IMR-90 (cell line): ENCODE measurements around the gene ATOH8. TPM values are rescaled to one million over a fixed set of nuclear protein-coding genes. Genes with fewer than 3 reads are reported as not detected.
A peak's percentile ranks its signal among the peaks of the same experiment; 100 is the strongest.

Source experiments
- ATAC-seq: fragments of 200-7000 bp; cut with Tn5 transposase; 2 replicates; pipeline ENCODE4 v1.9.1; 2020; ENCODE audit warnings: low read depth, mild to moderate bottlenecking, moderate library complexity
- BruUV-seq: library from RNA; stranded (reverse); fragments of 400-500 nt; replicated peaks from 2 replicates; lab custom pipeline; 2021; lab: Mats Ljungman, UMichigan
- CTCF ChIA-PET: fragments of 300-600 bp; formaldehyde crosslinking; extraction: SDS; loops from one replicate; lab custom pipeline; 2021; ENCODE audit warnings: antibody characterized with exemption; lab: Yijun Ruan, JAX
- POLR2A ChIA-PET: fragments of 300-600 bp; sonication (Branson Sonifier 250); formaldehyde crosslinking; loops from one replicate; lab custom pipeline; 2022; ENCODE audit warnings: antibody characterized with exemption; ENCODE audit not compliant: unreplicated experiment; lab: Charles Lee
- DNase-seq: peaks from one replicate; pipeline ENCODE4 v3.0.0; 2013
- H2AFZ ChIP-seq: replicated peaks from 2 replicates; pipeline ENCODE3; 2013; ENCODE audit warnings: low read length, mild to moderate bottlenecking; ENCODE audit not compliant: poor library complexity
- H2AK5ac ChIP-seq: 2 replicates; pipeline ENCODE4 v1.6.1; 2013; ENCODE audit warnings: low read depth, low read length, inconsistent platforms
- H2AK9ac ChIP-seq: replicated peaks from 2 replicates; pipeline ENCODE3; 2013; ENCODE audit warnings: mild to moderate bottlenecking, low read depth, low read length, moderate library complexity; ENCODE audit not compliant: poor library complexity
- H2BK120ac ChIP-seq: 2 replicates; pipeline ENCODE4 v1.6.1; 2013; ENCODE audit warnings: low read depth, low read length, inconsistent platforms
- H2BK15ac ChIP-seq: 3 replicates; pipeline ENCODE4 v1.6.1; 2013; ENCODE audit warnings: low read depth, low read length, inconsistent platforms
- H2BK20ac ChIP-seq: 2 replicates; pipeline ENCODE4 v1.6.1; 2013; ENCODE audit warnings: low read depth, mild to moderate bottlenecking, inconsistent platforms, low read length, moderate library complexity
- H2BK5ac ChIP-seq: 2 replicates; pipeline ENCODE4 v1.6.1; 2013; ENCODE audit warnings: mild to moderate bottlenecking, low read depth, low read length, inconsistent platforms; ENCODE audit not compliant: poor library complexity, severe bottlenecking
- H3K14ac ChIP-seq: replicated peaks from 2 replicates; pipeline ENCODE4 v1.6.1; 2013; ENCODE audit warnings: low read depth, low read length, inconsistent platforms
- H3K18ac ChIP-seq: 2 replicates; pipeline ENCODE4 v1.6.1; 2013; ENCODE audit warnings: low read depth, low read length, control low read depth
- H3K23ac ChIP-seq: 2 replicates; pipeline ENCODE4 v1.6.1; 2013; ENCODE audit warnings: low read depth, low read length, inconsistent platforms
- H3K27ac ChIP-seq: 2 replicates; pipeline ENCODE4 v1.5.1; 2013; ENCODE audit warnings: mild to moderate bottlenecking, control low read depth, low read length; ENCODE audit not compliant: insufficient read depth
- H3K27me3 ChIP-seq: 2 replicates; pipeline ENCODE4 v1.6.1; 2013; ENCODE audit warnings: low read length; ENCODE audit not compliant: control insufficient read depth, insufficient read depth
- H3K36me3 ChIP-seq: 2 replicates; pipeline ENCODE4 v1.6.1; 2013; ENCODE audit warnings: low read length, mixed read lengths; ENCODE audit not compliant: control insufficient read depth, insufficient read depth
- H3K4ac ChIP-seq: 2 replicates; pipeline ENCODE4 v1.6.1; 2013; ENCODE audit warnings: low read depth, low read length, inconsistent platforms
- H3K4me1 ChIP-seq: 2 replicates; pipeline ENCODE4 v1.6.1; 2013; ENCODE audit warnings: low read length, mixed read lengths; ENCODE audit not compliant: control insufficient read depth, insufficient read depth
- H3K4me2 ChIP-seq: 2 replicates; pipeline ENCODE4 v1.6.1; 2013; ENCODE audit warnings: low read depth, mild to moderate bottlenecking, control low read depth, low read length, moderate library complexity
- H3K4me3 ChIP-seq: 2 replicates; pipeline ENCODE4 v1.5.1; 2013; ENCODE audit warnings: low read depth, mild to moderate bottlenecking, control low read depth, low read length, moderate library complexity; ENCODE audit not compliant: insufficient read depth
- H3K56ac ChIP-seq: 2 replicates; pipeline ENCODE4 v1.6.1; 2013; ENCODE audit warnings: low read length, inconsistent platforms; ENCODE audit not compliant: insufficient read depth; ENCODE audit errors: extremely low read depth
- H3K79me1 ChIP-seq, 2 experiments: 2 replicates each; pipeline ENCODE4 v1.6.1; 2013; ENCODE audit warnings: low read length in 2 of 2, inconsistent platforms in 1 of 2, low read depth in 1 of 2
- H3K9ac ChIP-seq: 2 replicates; pipeline ENCODE4 v1.6.1; 2013; ENCODE audit warnings: low read depth, low read length, control low read depth
- H3K9me1 ChIP-seq: 2 replicates; pipeline ENCODE4 v1.6.1; 2013; ENCODE audit warnings: low read length, inconsistent platforms; ENCODE audit not compliant: insufficient read depth
- H3K9me3 ChIP-seq: 2 replicates; pipeline ENCODE4 v1.6.1; 2013; ENCODE audit warnings: low read length; ENCODE audit not compliant: control insufficient read depth, insufficient read depth
- H4K20me1 ChIP-seq: 2 replicates; pipeline ENCODE4 v1.6.1; 2013; ENCODE audit warnings: low read length, inconsistent platforms; ENCODE audit not compliant: insufficient read depth
- H4K5ac ChIP-seq: 2 replicates; pipeline ENCODE4 v1.6.1; 2013; ENCODE audit warnings: mild to moderate bottlenecking, low read depth, low read length, control low read depth
- H4K8ac ChIP-seq, 2 experiments: 2 replicates each; pipeline ENCODE4 v1.6.1; 2013; ENCODE audit warnings: low read depth in 2 of 2, low read length in 2 of 2, control low read depth in 1 of 2, inconsistent platforms in 1 of 2
- H4K91ac ChIP-seq: 2 replicates; pipeline ENCODE4 v1.6.1; 2013; ENCODE audit warnings: low read depth, low read length, inconsistent platforms; ENCODE audit not compliant: insufficient read depth
- BHLHE40 ChIP-seq: fragments of 150-350 bp; IDR thresholded peaks from 2 replicates; pipeline ENCODE4 v1.6.1; 2016; ENCODE audit warnings: mild to moderate bottlenecking, low read depth, low read length
- CEBPB ChIP-seq: IDR thresholded peaks from 2 replicates; pipeline ENCODE4 v1.6.1; 2012; ENCODE audit warnings: low read depth, low read length, improper control_type of control experiment
- FOS ChIP-seq: fragments of 150-350 bp; IDR thresholded peaks from 2 replicates; pipeline ENCODE4 v1.6.1; 2016; ENCODE audit warnings: low read depth, low read length
- MXI1 ChIP-seq: IDR thresholded peaks from 2 replicates; pipeline ENCODE4 v1.6.1; 2012; ENCODE audit warnings: low read depth, mild to moderate bottlenecking, low read length, moderate library complexity, borderline replicate concordance
- RFX5 ChIP-seq: IDR thresholded peaks from 2 replicates; pipeline ENCODE4 v1.8.0; 2012; ENCODE audit warnings: low read depth, mild to moderate bottlenecking, low read length, moderate library complexity
- WGBS, 2 experiments: methylation state at CpG; one replicate each; pipeline versions ENCODE4 v1.1.5 to v1.1.7; 2013; ENCODE audit warnings: missing lambda C conversion rate in 2 of 2; ENCODE audit not compliant: insufficient read length in 1 of 2; ENCODE audit errors: extremely low coverage in 2 of 2; 5-methylcytosine and 5-hydroxymethylcytosine counted together
- dilution Hi-C: fragments of 300-500 bp; cut with HindIII; formaldehyde crosslinking; loops from one replicate; pipeline ENCODE4 v1.14.3; 2018; ENCODE audit warnings: low sequenced_read_pairs; ENCODE audit not compliant: unreplicated experiment
- in situ Hi-C: fragments of 300-500 bp; cut with MboI; formaldehyde crosslinking; loops from 3 replicates; pipeline ENCODE4 v1.14.3; 2019; ENCODE audit warnings: low sequenced_read_pairs, inconsistent platforms, mixed read lengths
- intact Hi-C: fragments of 100-400 bp; cut with micrococcal nuclease; formaldehyde crosslinking; loops from 2 replicates; pipeline ENCODE4 v1.10.0; 2022
- polyA plus RNA-seq, 3 experiments: library from polyadenylated mRNA; depleted of rRNA; stranded (reverse); fragments of >200 nt; gene quantifications; 2 replicates each; pipeline ENCODE4 v1.2.3, GENCODE V29; 2012; ENCODE audit warnings: low replicate concordance in 1 of 3
- total RNA-seq: library from RNA; depleted of rRNA; stranded (reverse); fragments of >200 nt; gene quantifications from 2 replicates; pipeline ENCODE4 v1.2.3, GENCODE V29; 2012
- TF ChIP-seq, protein P1 (sequence below): conservative IDR thresholded peaks from 2 replicates; pipeline ENCODE4 v1.5.1; 2012; ENCODE audit warnings: mild to moderate bottlenecking, low read depth, low read length, improper control_type of control experiment
- TF ChIP-seq, protein P2 (sequence below): fragments of 150-350 bp; IDR thresholded peaks from 2 replicates; pipeline ENCODE4 v1.6.1; 2017; ENCODE audit warnings: mild to moderate bottlenecking, antibody characterized with exemption, low read length, low read depth
- TF ChIP-seq, protein P3 (sequence below): fragments of 150-350 bp; IDR thresholded peaks from 2 replicates; pipeline ENCODE4 v1.6.1; 2016; ENCODE audit warnings: low read depth, mild to moderate bottlenecking, low read length, moderate library complexity, borderline replicate concordance

The ATOH8 gene
- total and polyA plus RNA-seq, 2 of the 4 experiments (the other 2 are of a cell fraction), result 7.9 to 9.0 TPM

DNA sequence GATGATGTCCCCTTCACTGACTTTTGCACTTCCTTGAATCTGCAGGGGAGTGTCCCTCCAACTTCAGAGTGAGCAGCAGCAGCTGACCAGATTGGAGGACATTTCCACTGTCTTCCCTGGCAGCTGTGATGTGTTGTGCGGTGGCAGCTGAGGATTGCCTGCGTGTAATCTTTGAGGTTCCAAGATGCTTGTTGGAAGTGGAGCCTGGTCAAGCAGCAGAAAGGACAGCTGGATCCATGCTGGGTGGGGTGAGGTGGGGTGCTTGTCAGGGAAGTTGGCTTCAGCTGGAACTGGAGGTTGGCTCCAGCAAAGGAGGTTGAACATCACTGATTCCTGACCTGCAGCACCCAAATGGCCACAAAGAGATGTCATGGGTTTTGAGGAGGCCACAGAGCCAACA, 70.2 kb downstream of the ATOH8 start:
- Histone ChIP-seq H3K4me2 (no peak overlapping the region), H2BK20ac (no peak overlapping the region), H3K9me1 (no peaks in the 10 kb centered on the region), H3K27ac (no peak overlapping the region), H3K56ac (no peak overlapping the region), H2BK15ac (no peak overlapping the region), H3K4me3 (no peak overlapping the region), H3K9ac (no peak overlapping the region), H3K27me3 (peaks cover 12% of the 10 kb centered on the region), H2AFZ (peak overlapping the region; percentile 46), H3K4ac (no peak overlapping the region), H2AK9ac (no peak overlapping the region), H3K36me3 (no peaks in the 10 kb centered on the region), H3K9me3 (no peaks in the 10 kb centered on the region), H2BK120ac (no peak overlapping the region), H4K20me1 (no peaks in the 10 kb centered on the region), H4K5ac (no peak overlapping the region), H3K79me1 (no peaks in the 10 kb centered on the region), H3K14ac (no peak overlapping the region), H3K18ac (no peak overlapping the region), H4K91ac (no peak overlapping the region), H2AK5ac (no peak overlapping the region), H3K4me1 (peaks cover 2% of the 10 kb centered on the region; the same call in 1 of the 2 replicates), H3K23ac (no peak overlapping the region), H2BK5ac (no peak overlapping the region), H4K8ac (no peak overlapping the region)
- WGBS, 2 experiments, result no CpG with 5 or more reads among the region's 2 CpGs
- intact Hi-C loops (no loop called here), in situ Hi-C loops (no loop called here), dilution Hi-C loops (no loop called here)
- BruUV-seq, result no TSS peak
- TF ChIP-seq MXI1 (no peak), CEBPB (no peak), RFX5 (no peak), FOS (no peak), BHLHE40 (no peak)
- TF ChIP-seq, protein P1, sequence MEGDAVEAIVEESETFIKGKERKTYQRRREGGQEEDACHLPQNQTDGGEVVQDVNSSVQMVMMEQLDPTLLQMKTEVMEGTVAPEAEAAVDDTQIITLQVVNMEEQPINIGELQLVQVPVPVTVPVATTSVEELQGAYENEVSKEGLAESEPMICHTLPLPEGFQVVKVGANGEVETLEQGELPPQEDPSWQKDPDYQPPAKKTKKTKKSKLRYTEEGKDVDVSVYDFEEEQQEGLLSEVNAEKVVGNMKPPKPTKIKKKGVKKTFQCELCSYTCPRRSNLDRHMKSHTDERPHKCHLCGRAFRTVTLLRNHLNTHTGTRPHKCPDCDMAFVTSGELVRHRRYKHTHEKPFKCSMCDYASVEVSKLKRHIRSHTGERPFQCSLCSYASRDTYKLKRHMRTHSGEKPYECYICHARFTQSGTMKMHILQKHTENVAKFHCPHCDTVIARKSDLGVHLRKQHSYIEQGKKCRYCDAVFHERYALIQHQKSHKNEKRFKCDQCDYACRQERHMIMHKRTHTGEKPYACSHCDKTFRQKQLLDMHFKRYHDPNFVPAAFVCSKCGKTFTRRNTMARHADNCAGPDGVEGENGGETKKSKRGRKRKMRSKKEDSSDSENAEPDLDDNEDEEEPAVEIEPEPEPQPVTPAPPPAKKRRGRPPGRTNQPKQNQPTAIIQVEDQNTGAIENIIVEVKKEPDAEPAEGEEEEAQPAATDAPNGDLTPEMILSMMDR, result no peak
- TF ChIP-seq, protein P2, sequence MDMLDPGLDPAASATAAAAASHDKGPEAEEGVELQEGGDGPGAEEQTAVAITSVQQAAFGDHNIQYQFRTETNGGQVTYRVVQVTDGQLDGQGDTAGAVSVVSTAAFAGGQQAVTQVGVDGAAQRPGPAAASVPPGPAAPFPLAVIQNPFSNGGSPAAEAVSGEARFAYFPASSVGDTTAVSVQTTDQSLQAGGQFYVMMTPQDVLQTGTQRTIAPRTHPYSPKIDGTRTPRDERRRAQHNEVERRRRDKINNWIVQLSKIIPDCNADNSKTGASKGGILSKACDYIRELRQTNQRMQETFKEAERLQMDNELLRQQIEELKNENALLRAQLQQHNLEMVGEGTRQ, result no peak
- TF ChIP-seq, protein P3, sequence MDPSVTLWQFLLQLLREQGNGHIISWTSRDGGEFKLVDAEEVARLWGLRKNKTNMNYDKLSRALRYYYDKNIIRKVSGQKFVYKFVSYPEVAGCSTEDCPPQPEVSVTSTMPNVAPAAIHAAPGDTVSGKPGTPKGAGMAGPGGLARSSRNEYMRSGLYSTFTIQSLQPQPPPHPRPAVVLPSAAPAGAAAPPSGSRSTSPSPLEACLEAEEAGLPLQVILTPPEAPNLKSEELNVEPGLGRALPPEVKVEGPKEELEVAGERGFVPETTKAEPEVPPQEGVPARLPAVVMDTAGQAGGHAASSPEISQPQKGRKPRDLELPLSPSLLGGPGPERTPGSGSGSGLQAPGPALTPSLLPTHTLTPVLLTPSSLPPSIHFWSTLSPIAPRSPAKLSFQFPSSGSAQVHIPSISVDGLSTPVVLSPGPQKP, result no peak
- DNase-seq, result no peak
- ChIA-PET CTCF (interaction anchor here (1.1 to 11.9 kb wide), 3 partner anchors 52 to 255 kb away, joined by 3 to 91 read pairs (median 3); no protein-coding TSS in a partner anchor), POLR2A (no interaction called here)
- ATAC-seq, result no peak
